ENCODE data around the gene MACROD2. TPM values are rescaled to one million over a fixed set of nuclear protein-coding genes. Genes with fewer than 3 reads are reported as not detected.

MACROD2 gene
- total and polyA plus RNA-seq, 2 of the 4 experiments (the other 2 are of a cell fraction), result not detected

DNA sequence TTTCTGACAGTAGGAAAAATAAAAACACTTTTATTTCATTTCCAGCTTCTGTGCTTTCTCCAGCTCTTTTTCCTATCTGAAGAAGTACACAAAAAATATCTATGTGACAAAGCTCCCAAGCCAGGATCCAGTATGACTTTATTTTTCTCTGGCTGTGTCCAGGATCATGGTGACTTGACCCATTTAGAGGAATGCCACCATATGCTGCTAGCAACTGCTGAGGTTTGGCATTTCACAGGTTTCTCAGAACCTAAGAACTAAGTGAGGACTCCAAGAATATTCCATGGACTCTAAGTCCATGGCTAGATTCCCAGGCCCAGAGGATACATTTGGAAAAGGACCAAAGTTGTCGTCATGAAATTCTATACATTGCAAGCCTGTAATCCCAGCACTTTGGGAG is 1218.7 kb downstream of the MACROD2 start:
- TF ChIP-seq BHLHE40 (IDR thresholded peaks at IDR 0.05; ENCODE audit: low read depth, low read length) (no peak), SMC3 (IDR thresholded peaks at IDR 0.05; ENCODE audit: low read depth, low read length) (no peak), MAZ (IDR thresholded peaks at IDR 0.05; ENCODE audit: borderline replicate concordance, low read depth, low read length) (no peak), MXI1 (IDR thresholded peaks at IDR 0.05; ENCODE audit: borderline replicate concordance, low read depth, low read length) (no peak), NFE2L2 (IDR thresholded peaks at IDR 0.05; ENCODE audit: low read depth, low read length) (no peak), FOS (IDR thresholded peaks at IDR 0.05; ENCODE audit: low read depth, low read length) (no peak), RFX5 (IDR thresholded peaks at IDR 0.05; ENCODE audit: low read depth, low read length) (no peak), MAFK (IDR thresholded peaks at IDR 0.05; ENCODE audit: low read depth, low read length) (no peak), RAD21 (IDR thresholded peaks at IDR 0.05; ENCODE audit: low read length) (no peak), CEBPB (IDR thresholded peaks at IDR 0.05; ENCODE audit: low read depth, low read length) (no peak), RCOR1 (IDR thresholded peaks at IDR 0.05; ENCODE audit: insufficient replicate concordance, low read length) (no peak), POLR2A (IDR thresholded peaks at IDR 0.05; ENCODE audit: low read depth, low read length) (no peak), CHD1 (IDR thresholded peaks at IDR 0.05; ENCODE audit: low read depth, low read length) (no peak)
- TF ChIP-seq, protein P1, sequence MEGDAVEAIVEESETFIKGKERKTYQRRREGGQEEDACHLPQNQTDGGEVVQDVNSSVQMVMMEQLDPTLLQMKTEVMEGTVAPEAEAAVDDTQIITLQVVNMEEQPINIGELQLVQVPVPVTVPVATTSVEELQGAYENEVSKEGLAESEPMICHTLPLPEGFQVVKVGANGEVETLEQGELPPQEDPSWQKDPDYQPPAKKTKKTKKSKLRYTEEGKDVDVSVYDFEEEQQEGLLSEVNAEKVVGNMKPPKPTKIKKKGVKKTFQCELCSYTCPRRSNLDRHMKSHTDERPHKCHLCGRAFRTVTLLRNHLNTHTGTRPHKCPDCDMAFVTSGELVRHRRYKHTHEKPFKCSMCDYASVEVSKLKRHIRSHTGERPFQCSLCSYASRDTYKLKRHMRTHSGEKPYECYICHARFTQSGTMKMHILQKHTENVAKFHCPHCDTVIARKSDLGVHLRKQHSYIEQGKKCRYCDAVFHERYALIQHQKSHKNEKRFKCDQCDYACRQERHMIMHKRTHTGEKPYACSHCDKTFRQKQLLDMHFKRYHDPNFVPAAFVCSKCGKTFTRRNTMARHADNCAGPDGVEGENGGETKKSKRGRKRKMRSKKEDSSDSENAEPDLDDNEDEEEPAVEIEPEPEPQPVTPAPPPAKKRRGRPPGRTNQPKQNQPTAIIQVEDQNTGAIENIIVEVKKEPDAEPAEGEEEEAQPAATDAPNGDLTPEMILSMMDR (conservative IDR thresholded peaks at IDR 0.05; ENCODE audit: low read depth, low read length), result no peak
- TF ChIP-seq, protein P2, sequence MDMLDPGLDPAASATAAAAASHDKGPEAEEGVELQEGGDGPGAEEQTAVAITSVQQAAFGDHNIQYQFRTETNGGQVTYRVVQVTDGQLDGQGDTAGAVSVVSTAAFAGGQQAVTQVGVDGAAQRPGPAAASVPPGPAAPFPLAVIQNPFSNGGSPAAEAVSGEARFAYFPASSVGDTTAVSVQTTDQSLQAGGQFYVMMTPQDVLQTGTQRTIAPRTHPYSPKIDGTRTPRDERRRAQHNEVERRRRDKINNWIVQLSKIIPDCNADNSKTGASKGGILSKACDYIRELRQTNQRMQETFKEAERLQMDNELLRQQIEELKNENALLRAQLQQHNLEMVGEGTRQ (IDR thresholded peaks at IDR 0.05; ENCODE audit: low read depth, low read length), result no peak
- TF ChIP-seq, protein P3, sequence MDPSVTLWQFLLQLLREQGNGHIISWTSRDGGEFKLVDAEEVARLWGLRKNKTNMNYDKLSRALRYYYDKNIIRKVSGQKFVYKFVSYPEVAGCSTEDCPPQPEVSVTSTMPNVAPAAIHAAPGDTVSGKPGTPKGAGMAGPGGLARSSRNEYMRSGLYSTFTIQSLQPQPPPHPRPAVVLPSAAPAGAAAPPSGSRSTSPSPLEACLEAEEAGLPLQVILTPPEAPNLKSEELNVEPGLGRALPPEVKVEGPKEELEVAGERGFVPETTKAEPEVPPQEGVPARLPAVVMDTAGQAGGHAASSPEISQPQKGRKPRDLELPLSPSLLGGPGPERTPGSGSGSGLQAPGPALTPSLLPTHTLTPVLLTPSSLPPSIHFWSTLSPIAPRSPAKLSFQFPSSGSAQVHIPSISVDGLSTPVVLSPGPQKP (IDR thresholded peaks at IDR 0.05; ENCODE audit: borderline replicate concordance, low read depth, low read length), result no peak
- Histone ChIP-seq H2BK120ac (ENCODE audit: low read depth, low read length) (no peak overlapping the region), H2AK9ac (replicated peaks; ENCODE audit: low read depth, low read length, poor library complexity) (no peak overlapping the region), H3K4me1 (ENCODE audit: control insufficient read depth, insufficient read depth, low read length) (no peaks in the 10 kb centered on the region), H4K91ac (ENCODE audit: insufficient read depth, low read depth, low read length) (no peak overlapping the region), H2BK15ac (ENCODE audit: low read depth, low read length) (no peak overlapping the region), H3K4me2 (ENCODE audit: low read depth, low read length) (no peak overlapping the region), H2BK5ac (ENCODE audit: low read depth, low read length, poor library complexity, severe bottlenecking) (no peak overlapping the region), H3K9ac (ENCODE audit: low read depth, low read length) (no peak overlapping the region), H3K23ac (ENCODE audit: low read depth, low read length) (no peak overlapping the region), H3K9me3 (ENCODE audit: control insufficient read depth, insufficient read depth, low read length) (peaks cover 5% of the 10 kb centered on the region; the same call in 1 of the 2 replicates), H3K9me1 (ENCODE audit: insufficient read depth, low read length) (no peaks in the 10 kb centered on the region), H4K5ac (ENCODE audit: low read depth, low read length) (no peak overlapping the region), H4K8ac (ENCODE audit: low read depth in 2 of 2, low read length in 2 of 2) (no peak overlapping the region), H3K56ac (ENCODE audit: extremely low read depth, insufficient read depth, low read length) (no peak overlapping the region), H3K4ac (ENCODE audit: low read depth, low read length) (no peak overlapping the region), H2BK20ac (ENCODE audit: low read depth, low read length) (no peak overlapping the region), H4K20me1 (ENCODE audit: insufficient read depth, low read length) (no peaks in the 10 kb centered on the region), H3K14ac (replicated peaks; ENCODE audit: low read depth, low read length) (no peak overlapping the region), H2AFZ (replicated peaks; ENCODE audit: low read length, poor library complexity) (no peak overlapping the region), H3K36me3 (ENCODE audit: control insufficient read depth, insufficient read depth, low read length) (no peaks in the 10 kb centered on the region), H3K79me1 (ENCODE audit: low read depth in 1 of 2, low read length in 2 of 2) (no peaks in the 10 kb centered on the region), H3K27ac (ENCODE audit: insufficient read depth, low read length) (no peak overlapping the region), H3K18ac (ENCODE audit: low read depth, low read length) (no peak overlapping the region), H3K27me3 (ENCODE audit: control insufficient read depth, insufficient read depth, low read length) (no peaks in the 10 kb centered on the region), H3K4me3 (ENCODE audit: insufficient read depth, low read depth, low read length) (no peak overlapping the region), H2AK5ac (ENCODE audit: low read depth, low read length) (no peak overlapping the region)
- dilution Hi-C loops (cut with HindIII; ENCODE audit: low sequenced_read_pairs, unreplicated experiment), result no loop called here
- intact Hi-C loops (cut with micrococcal nuclease), result no loop called here
- no CpG with 5 or more reads among the region's 1 CpG for WGBS, 2 experiments (ENCODE audit: extremely low coverage in 2 of 2, insufficient read length in 1 of 2)
- BruUV-seq (replicated peaks), result no TSS peak
- in situ Hi-C loops (cut with MboI; ENCODE audit: low sequenced_read_pairs), result no loop called here
- ChIA-PET POLR2A (ENCODE audit: unreplicated experiment) (no interaction called here), CTCF (no interaction called here)
- DNase-seq (no peak), ATAC-seq (ENCODE audit: low read depth) (no peak)

Data from IMR-90 (cell line).